Heart left ventricle (tissue), 13 donors: Measurements from ENCODE around the gene ACAA1.

ENCODE experiments used
- POLR2A ChIP-seq, 2 donors: fragments of 450-650 bp; IDR thresholded peaks; one replicate each; pipeline ENCODE4 v1.6.1; 2017; ENCODE audit warnings: antibody characterized with exemption in 2 of 2, mild to moderate bottlenecking in 2 of 2, moderate library complexity in 2 of 2
- TF ChIP-seq, protein P1 (sequence below), 12 donors: fragments of 200-600 bp; sonication (generic) in 4 of 12; IDR thresholded peaks; one replicate each; pipeline versions ENCODE4 v1.5.0 to v1.8.0; 2018 to 2022; ENCODE audit warnings: antibody characterized with exemption in 12 of 12, mild to moderate bottlenecking in 5 of 12
- donor health status: ischemic (EF 13 %, LVEDD 7.1; RV severe dilation, severe dysfunction).
- donor health status: DM: no; HTN: yes; CAD: no.
- donor health status: DM: no; HTN: no; CAD: no.
- donor health status: ischemic (EF 25% LVEDD 6.9; RV normal size, moderate dysfunction).
- donor health status: ischemic (EF 25% LVEDD 5.7; RV mildly dilated, moderate dysfunction).
- donor health status: ischemic (EF 35%, LVEDD 5.7; RV mildly dilated, moderate dysfunction).
- donor health status: nonischemic (EF 11% LVEDD 7.7; RV severe dilation, severe dysfunction).
- donor health status: DM: yes; HTN: yes; CAD: no.
- donor health status: PGD.
- donor health status: ischemic (EF 29% LVEDD 5.4; RV normal size, mild dysfunction).
- donor health status: nonischemic (EF 23%, LVEDD 6.1; RV moderate dilation, normal function).

- TF ChIP-seq POLR2A (IDR thresholded peaks at IDR 0.05): no peak
- TF ChIP-seq, protein P1, sequence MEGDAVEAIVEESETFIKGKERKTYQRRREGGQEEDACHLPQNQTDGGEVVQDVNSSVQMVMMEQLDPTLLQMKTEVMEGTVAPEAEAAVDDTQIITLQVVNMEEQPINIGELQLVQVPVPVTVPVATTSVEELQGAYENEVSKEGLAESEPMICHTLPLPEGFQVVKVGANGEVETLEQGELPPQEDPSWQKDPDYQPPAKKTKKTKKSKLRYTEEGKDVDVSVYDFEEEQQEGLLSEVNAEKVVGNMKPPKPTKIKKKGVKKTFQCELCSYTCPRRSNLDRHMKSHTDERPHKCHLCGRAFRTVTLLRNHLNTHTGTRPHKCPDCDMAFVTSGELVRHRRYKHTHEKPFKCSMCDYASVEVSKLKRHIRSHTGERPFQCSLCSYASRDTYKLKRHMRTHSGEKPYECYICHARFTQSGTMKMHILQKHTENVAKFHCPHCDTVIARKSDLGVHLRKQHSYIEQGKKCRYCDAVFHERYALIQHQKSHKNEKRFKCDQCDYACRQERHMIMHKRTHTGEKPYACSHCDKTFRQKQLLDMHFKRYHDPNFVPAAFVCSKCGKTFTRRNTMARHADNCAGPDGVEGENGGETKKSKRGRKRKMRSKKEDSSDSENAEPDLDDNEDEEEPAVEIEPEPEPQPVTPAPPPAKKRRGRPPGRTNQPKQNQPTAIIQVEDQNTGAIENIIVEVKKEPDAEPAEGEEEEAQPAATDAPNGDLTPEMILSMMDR (IDR thresholded peaks at IDR 0.05): no peak
Observed at GRCh38 chr3:38102444-38102814, 34.5 kb downstream of the ACAA1 start.
